Endodermal cell (in vitro differentiated cells): ENCODE measurements around the gene INO80C. TPM values are rescaled to one million over a fixed set of nuclear protein-coding genes. Genes with fewer than 3 reads are reported as not detected.

Source experiments
- DNase-seq: peaks from one replicate; pipeline ENCODE4 v3.0.0-alpha.2; 2017
- H3K27ac ChIP-seq: 2 replicates; pipeline ENCODE4 v1.5.1; 2013; ENCODE audit warnings: mild to moderate bottlenecking, low read depth, low read length, moderate library complexity
- H3K27me3 ChIP-seq: 2 replicates; pipeline ENCODE4 v1.6.1; 2013; ENCODE audit warnings: mild to moderate bottlenecking, low read length, moderate library complexity; ENCODE audit not compliant: insufficient read depth, control insufficient read depth, poor library complexity, severe bottlenecking
- H3K36me3 ChIP-seq: 2 replicates; pipeline ENCODE4 v1.7.0; 2013; ENCODE audit warnings: mild to moderate bottlenecking, low read length, moderate library complexity; ENCODE audit not compliant: control insufficient read depth, insufficient read depth
- H3K4me1 ChIP-seq: one replicate; pipeline ENCODE4 v1.7.0; 2013; ENCODE audit warnings: low read length; ENCODE audit not compliant: control insufficient read depth, insufficient read depth
- H3K4me3 ChIP-seq: 2 replicates; pipeline ENCODE4 v1.5.1; 2013; ENCODE audit warnings: mild to moderate bottlenecking, low read length, moderate library complexity
- H3K9ac ChIP-seq: 2 replicates; pipeline ENCODE4 v1.6.1; 2013; ENCODE audit warnings: mild to moderate bottlenecking, low read length, moderate library complexity; ENCODE audit not compliant: poor library complexity, severe bottlenecking; ENCODE audit errors: extremely low read depth
- H3K9me3 ChIP-seq: 2 replicates; pipeline ENCODE4 v1.6.1; 2013; ENCODE audit warnings: mild to moderate bottlenecking, low read length, moderate library complexity; ENCODE audit not compliant: control insufficient read depth
- H3K27ac Mint-ChIP-seq: 2 replicates; pipeline ENCODE4 v1.8.0; 2020; ENCODE audit warnings: mixed read lengths
- H3K27me3 Mint-ChIP-seq: 2 replicates; pipeline ENCODE4 v1.8.0; 2021; ENCODE audit warnings: mild to moderate bottlenecking, mixed read lengths; ENCODE audit not compliant: insufficient read depth
- H3K36me3 Mint-ChIP-seq: 2 replicates; pipeline ENCODE4 v1.8.0; 2020; ENCODE audit warnings: low read depth, mixed read lengths
- H3K4me1 Mint-ChIP-seq: 2 replicates; pipeline ENCODE4 v1.8.0; 2020; ENCODE audit warnings: mixed read lengths
- H3K4me3 Mint-ChIP-seq: 2 replicates; pipeline ENCODE4 v1.8.0; 2020; ENCODE audit warnings: mild to moderate bottlenecking, moderate library complexity, mixed read lengths
- H3K9me3 Mint-ChIP-seq: 2 replicates; pipeline ENCODE4 v1.8.0; 2020; ENCODE audit warnings: mild to moderate bottlenecking, mixed read lengths
- CTCF ChIP-seq: fragments of 200-600 bp; sonication (generic); conservative IDR thresholded peaks from 2 replicates; pipeline ENCODE4 v1.5.0; 2021; ENCODE audit warnings: antibody characterized with exemption, mild to moderate bottlenecking
- WGBS, 2 experiments: methylation state at CpG; one replicate each; pipeline versions ENCODE4 v1.1.5 to v1.1.7; 2013; ENCODE audit warnings: missing lambda C conversion rate in 2 of 2, mixed read lengths in 1 of 2; ENCODE audit not compliant: insufficient coverage in 1 of 2, insufficient read length in 1 of 2; 5-methylcytosine and 5-hydroxymethylcytosine counted together
- total RNA-seq, 2 donors: library from RNA; stranded (reverse); fragmentation: NEBNext Ultra II Directional in 1 of 2; extraction: Animal tissue kit (Norgen Biotek cat#: 25700) in 1 of 2; gene quantifications; 2 replicates in 1 of 2; 3 replicates in 1 of 2; pipeline ENCODE4 v1.2.1, GENCODE V29; 2021

The INO80C gene
- total RNA-seq, 2 donors from 2014 or later, result 31.1 to 31.9 TPM

GRCh38 chr18:35443434-35443833 lies 54.3 kb downstream of the INO80C start:
- Histone ChIP-seq H3K36me3 (no peaks in the 10 kb centered on the region), H3K4me3 (no peak overlapping the region), H3K9ac (no peak overlapping the region), H3K4me1 (peaks cover 9% of the 10 kb centered on the region), H3K27me3 (no peaks in the 10 kb centered on the region), H3K27ac (no peak overlapping the region), H3K9me3 (no peaks in the 10 kb centered on the region)
- Mint-ChIP-seq H3K36me3 (no peaks in the 10 kb centered on the region), H3K27ac (no peak overlapping the region), H3K4me3 (no peak overlapping the region), H3K9me3 (no peaks in the 10 kb centered on the region), H3K4me1 (peaks cover 32% of the 10 kb centered on the region), H3K27me3 (no peaks in the 10 kb centered on the region)
- WGBS, 2 experiments, result 92 to 94% methylated on average over 2 to 3 of the region's 3 CpGs
- no peak for TF ChIP-seq CTCF
- no peak for DNase-seq

- Histone ChIP-seq H3K27ac (no peak overlapping the region), H3K4me3 (no peak overlapping the region), H3K36me3 (no peaks in the 10 kb centered on the region), H3K4me1 (peaks cover 9% of the 10 kb centered on the region), H3K9me3 (no peaks in the 10 kb centered on the region), H3K9ac (no peak overlapping the region), H3K27me3 (no peaks in the 10 kb centered on the region)
- WGBS, 2 experiments, result 94 to 100% methylated on average over 2 to 5 of the region's 5 CpGs
- H3K4me3 Mint-ChIP-seq, result no peak overlapping the region
- peaks cover 34% of the 10 kb centered on the region for H3K4me1 Mint-ChIP-seq
- no peaks in the 10 kb centered on the region for H3K9me3 Mint-ChIP-seq
- H3K27ac Mint-ChIP-seq, result no peak overlapping the region
- no peak for TF ChIP-seq CTCF
- H3K27me3 Mint-ChIP-seq, result no peaks in the 10 kb centered on the region
- DNase-seq, result no peak
- H3K36me3 Mint-ChIP-seq, result no peaks in the 10 kb centered on the region
These were observed 55.1 kb downstream of the INO80C start for GRCh38 chr18:35442701-35443100.

GRCh38 chr18:35441857-35442595 lies 55.7 kb downstream of the INO80C start:
- H3K9me3 ChIP-seq, result no peaks in the 10 kb centered on the region
- no peak for DNase-seq
- peaks cover 30% of the 10 kb centered on the region for H3K4me1 Mint-ChIP-seq
- no peaks in the 10 kb centered on the region for H3K36me3 ChIP-seq
- H3K4me3 ChIP-seq, result no peak overlapping the region
- H3K36me3 Mint-ChIP-seq, result no peaks in the 10 kb centered on the region
- no peak overlapping the region for H3K4me3 Mint-ChIP-seq
- peaks cover 9% of the 10 kb centered on the region for H3K4me1 ChIP-seq
- H3K27me3 ChIP-seq, result no peaks in the 10 kb centered on the region
- no peaks in the 10 kb centered on the region for H3K9me3 Mint-ChIP-seq
- no peak overlapping the region for H3K27ac ChIP-seq
- no peaks in the 10 kb centered on the region for H3K27me3 Mint-ChIP-seq
- no peak overlapping the region for H3K27ac Mint-ChIP-seq
- peak; percentile 39 for TF ChIP-seq CTCF
- WGBS, 2 experiments, result 92 to 97% methylated on average over 8 to 9 of the region's 9 CpGs
- no peak overlapping the region for H3K9ac ChIP-seq
